ENCODE results near the gene DSTYK.

DNA sequence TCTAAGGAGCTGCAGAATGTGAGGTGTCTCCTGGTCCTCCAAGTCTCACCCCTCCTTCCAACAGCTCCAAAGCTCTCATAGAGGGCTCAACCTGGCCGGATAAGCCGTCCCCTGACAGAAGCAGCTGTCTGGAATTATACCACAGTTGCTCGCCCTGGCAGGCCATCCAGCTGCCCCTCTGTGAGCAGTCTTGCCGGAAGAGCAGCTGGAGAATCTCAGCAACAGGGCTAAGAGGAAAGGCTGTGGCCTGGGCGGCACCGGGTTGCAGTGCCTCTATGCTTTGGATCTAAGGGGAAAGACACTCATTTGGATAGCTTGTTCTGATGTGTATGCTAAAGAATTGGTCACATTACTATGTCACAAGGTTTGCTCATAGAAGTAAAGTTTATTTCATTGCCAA is 28.6 kb upstream of the DSTYK start:
- TF ChIP-seq, protein P1, sequence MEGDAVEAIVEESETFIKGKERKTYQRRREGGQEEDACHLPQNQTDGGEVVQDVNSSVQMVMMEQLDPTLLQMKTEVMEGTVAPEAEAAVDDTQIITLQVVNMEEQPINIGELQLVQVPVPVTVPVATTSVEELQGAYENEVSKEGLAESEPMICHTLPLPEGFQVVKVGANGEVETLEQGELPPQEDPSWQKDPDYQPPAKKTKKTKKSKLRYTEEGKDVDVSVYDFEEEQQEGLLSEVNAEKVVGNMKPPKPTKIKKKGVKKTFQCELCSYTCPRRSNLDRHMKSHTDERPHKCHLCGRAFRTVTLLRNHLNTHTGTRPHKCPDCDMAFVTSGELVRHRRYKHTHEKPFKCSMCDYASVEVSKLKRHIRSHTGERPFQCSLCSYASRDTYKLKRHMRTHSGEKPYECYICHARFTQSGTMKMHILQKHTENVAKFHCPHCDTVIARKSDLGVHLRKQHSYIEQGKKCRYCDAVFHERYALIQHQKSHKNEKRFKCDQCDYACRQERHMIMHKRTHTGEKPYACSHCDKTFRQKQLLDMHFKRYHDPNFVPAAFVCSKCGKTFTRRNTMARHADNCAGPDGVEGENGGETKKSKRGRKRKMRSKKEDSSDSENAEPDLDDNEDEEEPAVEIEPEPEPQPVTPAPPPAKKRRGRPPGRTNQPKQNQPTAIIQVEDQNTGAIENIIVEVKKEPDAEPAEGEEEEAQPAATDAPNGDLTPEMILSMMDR (IDR thresholded peaks at IDR 0.05; ENCODE audit: insufficient read depth, low read depth, low read length): no peak
- no peak for TF ChIP-seq EZH2 (IDR thresholded peaks at IDR 0.05; ENCODE audit: insufficient read depth, low read length)

Measured in astrocyte (in vitro differentiated cells and primary cell).